Pons (tissue), 1 donor: ENCODE results near the gene GSTO2.
A peak's percentile ranks its signal among the peaks of the same experiment; 100 is the strongest.

ENCODE experiments used
- DNase-seq: peaks from one replicate; pipeline ENCODE4 v3.0.0-alpha.2; 2016; ENCODE audit warnings: low spot score

GSTO2 gene

DNA sequence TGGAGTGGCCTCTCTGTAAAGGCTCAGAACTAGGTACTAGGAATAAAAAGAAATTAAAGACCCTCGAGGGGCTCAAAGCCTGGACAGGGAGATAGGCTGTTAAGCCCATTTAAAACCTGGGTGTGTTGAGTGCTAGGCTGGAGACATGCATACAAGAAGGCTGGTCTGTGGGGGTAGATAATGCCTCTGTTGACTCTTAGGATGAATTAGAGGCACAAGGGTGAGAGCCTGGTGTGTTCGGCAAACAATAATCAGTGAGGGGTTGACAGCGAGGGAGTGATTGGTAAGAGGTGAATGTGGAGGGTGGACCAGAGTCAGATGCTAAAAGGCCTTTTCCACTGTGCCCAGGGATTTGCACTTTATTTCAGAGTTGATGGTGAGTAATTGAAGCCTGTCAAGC lies 12.7 kb downstream of the GSTO2 start:
- DNase-seq = no peak

DNA sequence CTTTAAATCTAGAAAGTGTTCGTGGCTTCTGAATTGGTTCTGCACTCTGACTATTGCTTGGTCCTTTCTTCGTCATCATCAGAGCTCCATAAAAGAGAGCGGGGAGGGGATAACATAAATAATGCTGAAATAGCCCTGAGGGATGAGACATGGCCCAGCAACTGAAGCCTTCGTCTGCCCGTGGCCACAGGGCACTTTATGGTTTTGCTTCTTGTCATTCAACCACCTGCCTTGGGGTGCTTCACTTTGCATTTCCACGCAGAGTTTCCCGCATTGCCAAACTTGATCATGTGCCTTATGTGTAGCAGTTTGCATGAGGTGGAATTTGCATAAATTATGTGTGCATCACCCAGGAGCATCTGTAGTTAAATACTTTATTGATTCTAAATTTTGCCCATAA lies 15.9 kb downstream of the GSTO2 start:
- DNase-seq = no peak

DNA sequence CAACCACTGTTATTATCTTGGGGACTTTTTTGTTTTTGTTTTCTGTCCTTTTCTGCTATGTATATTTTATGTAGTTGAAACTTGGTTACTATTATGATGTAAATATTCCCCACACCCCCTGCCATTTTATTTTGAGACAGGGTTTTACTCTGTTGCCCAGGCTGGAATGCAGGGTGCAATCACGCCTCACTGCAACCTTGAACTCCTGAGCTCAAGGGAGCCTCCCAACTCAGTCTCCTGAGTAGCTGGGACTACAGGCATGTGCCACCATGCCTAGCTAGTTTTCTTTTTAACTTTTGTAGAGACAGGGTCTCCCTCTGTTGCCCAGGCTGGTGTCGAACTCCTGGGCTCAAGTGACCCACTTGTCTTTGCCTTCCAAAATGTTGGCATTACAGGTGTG lies 18.0 kb downstream of the GSTO2 start:
- no peak for DNase-seq

DNA sequence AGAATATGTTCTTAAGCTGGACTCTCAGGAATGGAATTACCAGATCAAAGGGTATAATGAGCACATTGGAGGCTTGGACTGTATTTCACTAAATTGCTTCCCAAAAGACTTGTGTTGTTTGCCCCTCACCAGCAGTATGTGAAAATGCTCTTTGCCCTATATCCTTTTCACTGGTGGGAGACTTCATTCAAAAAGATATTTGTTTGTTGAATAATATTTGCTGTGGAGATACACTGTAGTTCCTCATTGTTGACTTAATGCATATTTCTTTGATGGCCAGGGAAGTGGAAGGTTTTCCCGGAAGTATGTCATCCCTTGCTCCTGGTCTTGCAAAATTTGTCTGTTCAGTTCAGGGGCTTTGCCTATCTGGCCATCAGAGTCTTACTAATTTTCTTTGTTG lies 19.4 kb downstream of the GSTO2 start:
- DNase-seq = no peak

DNA sequence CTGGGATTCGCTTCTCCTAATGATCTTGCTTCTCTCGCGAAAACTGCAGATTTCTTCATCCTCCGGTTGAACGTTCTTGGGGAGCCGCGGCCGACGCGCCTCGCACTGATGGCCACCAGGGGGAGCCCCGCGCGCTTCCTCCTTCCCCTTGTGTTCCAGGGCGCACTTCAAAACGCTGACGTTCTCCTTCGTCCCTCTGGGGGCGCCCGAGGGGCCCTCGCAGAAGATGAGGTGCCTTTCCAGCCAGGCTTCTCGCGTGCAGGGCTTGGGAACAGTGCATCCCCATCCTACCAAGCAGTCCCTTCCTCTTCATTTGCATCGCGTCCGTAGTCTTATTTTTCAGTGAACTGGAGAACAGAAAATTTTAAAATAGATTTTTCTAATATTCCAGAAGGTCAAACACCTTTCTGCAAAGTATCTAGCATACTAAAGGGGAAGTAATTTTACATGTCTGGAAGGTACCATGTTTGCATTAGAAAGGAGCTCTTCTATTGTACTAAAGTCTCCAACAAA lies 22.5 kb downstream of the GSTO2 start:
- DNase-seq = peak; percentile 89

DNA sequence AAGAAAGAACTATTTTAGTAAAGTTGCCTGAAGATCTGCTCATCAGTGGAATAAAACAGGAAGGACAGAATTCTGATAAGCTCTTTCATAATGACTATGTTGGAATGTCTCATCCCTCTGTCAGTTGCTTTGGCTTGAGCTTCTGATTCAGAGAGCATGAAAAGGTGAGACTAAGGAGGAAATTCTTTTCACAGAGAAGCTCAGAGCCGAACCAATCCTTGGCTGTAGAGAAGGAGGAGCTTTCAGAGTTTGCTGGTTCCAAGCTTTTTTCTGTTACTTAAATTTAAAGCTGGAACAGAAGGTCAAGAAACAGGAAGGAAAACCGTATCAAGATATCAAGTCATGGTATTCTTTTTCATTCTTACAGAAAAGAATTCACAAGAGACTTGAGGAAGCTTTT lies 24.0 kb downstream of the GSTO2 start:
- no peak for DNase-seq

DNA sequence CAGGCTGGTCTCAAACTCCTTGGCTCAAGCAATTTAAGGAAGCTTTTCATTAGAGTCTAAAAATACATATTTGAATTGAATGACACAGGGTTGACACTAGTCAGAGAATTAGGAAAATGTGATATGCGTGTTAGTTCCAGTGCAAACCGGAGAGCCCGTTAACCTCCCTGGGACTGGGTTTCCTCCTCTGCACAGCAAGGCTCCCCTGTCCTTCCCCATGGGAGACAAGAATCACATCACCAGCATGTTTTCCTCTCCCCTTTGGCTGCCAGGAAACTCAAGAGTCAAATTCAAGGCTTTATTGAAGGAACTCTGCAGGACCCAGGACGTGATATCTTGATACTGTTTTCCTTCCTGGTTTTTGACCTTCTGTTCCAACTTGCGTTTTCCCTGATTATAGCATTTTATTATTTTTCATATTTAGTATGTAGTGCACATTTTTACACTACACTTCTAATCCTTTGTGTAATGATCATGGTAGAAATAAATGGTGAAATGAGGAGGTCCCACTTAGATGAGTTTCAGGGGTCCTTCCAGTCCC lies 24.9 kb downstream of the GSTO2 start:
- DNase-seq = no peak

DNA sequence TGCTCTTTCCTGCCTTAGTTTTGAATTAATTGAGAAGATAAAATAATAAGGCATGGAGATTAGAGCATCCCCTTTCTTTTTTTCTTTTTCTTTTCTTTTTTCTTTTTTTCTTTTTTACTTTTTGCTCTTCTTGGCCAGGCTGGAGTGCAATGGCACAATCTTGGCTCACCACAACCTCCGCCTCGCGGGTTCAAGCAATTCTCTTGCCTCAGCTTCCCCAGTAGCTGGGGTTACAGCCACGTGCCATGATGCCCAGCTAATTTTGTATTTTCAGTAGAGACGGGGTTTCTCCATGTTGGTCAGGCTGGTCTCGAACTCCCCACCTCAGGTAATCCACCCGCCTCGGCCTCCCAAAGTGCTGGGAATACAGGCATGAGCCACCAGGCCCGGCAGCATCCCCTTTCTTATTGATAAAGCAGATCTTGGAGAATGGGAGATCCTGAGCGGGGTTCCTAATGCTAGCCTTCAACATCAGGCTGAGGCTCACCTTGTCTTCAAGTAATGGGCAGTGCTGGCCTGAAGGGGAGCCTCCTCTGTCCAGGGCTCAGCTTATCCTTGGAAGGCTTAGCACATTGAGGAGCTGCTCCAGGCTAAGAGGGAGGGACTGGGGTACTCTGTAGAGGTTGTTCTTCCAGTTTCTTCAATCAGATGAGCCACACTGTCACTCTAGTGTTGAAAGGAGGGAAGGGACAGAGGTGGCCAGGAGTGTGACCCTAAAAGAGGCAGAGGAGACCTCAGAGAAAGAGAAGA lies 27.9 kb downstream of the GSTO2 start:
- no peak for DNase-seq

DNA sequence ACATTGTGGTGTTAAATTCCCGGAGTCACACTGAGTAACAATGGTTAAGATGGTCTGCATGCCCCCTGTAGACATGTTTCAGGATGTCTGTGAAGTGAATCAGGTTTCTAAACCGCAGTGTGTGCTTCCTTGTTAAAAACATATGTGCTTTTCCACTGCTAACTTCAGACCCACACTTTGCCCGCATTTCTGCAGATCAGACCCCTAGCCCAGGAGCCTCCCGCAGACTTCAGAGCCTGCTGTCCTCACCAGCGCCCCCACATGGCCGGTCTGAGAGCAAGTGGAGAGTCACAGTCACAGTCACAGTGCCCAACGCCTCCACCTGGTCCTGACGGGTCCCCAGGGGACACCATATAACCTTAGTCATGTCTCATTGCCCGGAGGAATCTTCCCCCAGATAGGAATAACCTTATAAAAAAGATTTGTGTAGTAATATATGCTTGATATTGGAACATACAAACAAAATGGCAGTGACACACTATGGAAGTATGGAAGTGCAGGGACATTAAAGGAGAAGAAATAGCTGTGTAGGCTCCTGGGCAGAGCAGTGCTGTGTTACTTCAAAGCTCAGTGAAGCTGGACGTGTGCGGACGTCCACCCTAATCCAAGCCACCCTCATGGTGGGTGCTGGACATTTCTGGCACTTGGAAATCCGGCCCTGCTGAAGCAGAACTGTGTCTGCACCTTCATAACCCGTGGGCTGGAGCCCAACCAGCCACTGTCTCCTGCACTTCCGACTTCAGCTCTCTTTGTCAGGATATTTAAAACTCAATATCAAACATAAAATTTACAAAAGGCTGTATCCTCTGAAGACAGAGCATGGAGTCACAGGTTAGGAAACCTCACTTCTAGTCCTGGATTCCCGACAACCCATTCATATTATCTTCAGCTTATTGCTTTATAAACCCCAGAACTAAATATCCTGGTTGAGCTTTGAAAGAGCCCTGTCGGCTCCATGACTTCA lies 29.0 kb downstream of the GSTO2 start:
- DNase-seq = no peak

DNA sequence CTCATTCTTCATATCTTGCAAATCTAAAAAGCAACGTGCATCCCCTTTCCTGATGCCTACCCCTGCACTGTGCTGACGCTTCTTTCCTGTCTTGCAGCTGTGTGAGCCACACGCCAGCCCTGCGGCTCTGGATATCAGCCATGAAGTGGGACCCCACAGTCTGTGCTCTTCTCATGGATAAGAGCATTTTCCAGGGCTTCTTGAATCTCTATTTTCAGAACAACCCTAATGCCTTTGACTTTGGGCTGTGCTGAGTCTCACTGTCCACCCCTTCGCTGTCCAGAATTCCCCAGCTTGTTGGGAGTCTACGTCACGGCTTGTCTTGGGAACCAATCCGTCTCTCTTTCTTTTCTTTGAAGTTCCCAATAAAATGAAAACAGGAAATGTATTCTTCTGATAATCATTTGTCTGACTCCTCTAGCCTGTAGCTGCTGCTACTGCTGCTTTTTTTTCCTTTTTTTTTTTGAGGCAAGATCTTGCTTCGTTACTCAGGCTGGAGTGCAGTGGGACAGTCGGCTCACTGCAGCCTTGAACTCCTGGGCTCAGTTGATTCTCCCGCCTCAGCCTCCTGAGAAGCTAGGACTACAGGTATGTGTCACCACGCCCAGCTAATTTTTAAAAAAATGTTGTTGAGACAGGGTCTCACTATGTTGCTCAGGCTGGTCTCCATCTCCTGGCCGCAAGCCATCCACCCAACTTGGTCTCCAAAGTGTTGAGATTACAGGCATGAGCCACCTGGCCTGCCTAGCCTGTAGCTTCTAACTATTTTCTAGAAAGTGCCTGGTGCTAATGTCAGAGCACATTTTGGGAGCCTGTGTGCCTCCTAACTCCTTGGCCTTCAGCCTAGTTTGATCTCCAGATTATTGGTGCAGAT lies 30.3 kb downstream of the GSTO2 start:
- DNase-seq = no peak

DNA sequence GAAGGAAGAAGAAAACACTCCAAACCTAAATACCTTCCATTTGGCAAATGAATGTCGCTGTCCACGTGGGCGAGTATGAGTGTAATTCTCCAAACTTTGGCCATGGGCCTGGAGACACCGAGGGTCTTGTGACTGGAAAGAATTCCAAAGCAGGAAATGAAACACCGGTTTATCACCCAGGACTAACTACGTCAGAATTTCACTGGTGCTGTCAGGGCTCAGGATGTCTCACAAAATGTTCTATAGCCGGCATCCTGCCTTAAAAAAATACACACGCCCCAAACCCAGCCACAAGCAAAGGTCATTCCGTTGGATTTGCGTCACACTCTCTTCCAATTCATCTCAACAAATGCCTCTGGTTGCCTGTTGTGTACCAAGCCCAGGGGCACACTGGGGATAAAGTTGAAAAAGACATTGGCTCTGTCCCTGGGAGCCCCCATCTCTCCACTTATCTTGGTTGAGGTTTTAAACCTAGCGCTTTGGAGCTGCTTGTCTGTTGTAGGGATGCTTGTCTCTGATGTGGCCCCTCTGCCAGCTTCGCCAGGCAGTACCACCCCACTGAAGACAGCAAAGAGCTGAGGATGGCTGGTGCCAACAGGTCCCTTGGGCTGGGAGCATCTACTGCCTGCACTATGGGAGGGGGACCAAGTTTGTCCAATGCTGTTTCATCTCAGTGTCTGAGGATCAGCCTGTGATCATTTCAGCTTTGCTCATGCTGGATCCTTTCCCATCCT lies 31.2 kb downstream of the GSTO2 start:
- DNase-seq = no peak

DNA sequence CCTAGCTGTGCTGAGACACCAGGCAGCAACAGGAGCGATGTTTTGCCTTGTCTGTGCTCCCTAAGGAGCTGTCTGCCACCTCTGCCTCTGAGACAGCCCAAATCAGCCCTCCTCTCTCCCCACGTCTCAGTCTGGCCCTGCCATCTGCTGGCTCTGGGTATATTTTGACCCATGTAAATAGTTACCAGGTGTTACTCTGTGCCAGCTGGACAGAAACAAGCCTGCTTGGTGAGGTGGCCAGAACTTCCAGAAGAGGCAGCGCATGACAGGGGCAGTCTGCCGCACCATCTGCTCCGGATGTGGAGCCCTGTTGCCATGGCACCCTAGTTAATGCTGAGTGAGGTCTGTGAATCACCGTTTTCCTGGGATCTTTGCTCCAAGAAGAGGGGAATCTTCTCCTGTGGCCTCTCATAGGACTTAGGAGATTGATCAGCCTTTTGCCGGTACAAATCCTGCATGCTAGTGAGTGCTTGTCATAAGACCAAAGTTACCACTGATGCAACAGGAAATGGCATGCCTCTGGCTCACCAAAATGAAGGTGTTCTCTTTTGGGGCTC lies 31.8 kb downstream of the GSTO2 start:
- peak; percentile 28 for DNase-seq

DNA sequence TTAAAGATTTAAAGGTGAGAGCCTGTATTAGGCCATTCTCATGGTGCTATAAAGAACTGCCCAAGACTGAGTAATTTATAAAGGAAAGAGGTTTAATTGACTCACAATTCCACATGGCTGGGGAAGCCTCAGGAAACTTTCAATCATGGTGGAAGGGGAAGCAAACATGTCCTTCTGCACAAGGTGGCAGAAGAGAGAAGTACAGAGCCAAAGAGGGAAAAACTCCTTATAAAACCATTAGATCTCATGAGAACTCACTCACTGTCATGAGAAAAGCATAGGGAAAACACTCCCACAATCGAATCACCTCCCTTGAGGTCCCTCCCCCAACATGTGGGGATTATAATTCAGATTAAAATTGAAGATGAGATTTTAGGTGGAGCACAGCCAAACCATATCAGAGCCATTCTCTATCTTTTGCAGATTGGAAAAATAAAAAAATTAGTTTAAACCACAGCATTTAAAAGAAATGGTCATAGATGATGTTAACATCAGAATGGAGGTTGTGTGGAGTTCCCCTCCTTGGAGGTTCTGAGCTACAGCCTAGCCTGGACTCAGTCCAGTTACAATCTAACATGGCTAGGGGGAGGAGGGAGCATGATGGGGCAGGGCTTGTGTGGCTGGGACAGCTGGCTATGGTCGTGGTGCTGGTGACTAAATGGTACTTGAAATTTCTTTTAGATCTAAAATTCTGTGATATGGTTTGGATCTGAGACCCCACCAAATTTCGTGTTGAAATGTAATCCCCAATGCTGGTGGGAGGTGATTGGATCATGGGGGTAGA lies 33.1 kb downstream of the GSTO2 start:
- no peak for DNase-seq

DNA sequence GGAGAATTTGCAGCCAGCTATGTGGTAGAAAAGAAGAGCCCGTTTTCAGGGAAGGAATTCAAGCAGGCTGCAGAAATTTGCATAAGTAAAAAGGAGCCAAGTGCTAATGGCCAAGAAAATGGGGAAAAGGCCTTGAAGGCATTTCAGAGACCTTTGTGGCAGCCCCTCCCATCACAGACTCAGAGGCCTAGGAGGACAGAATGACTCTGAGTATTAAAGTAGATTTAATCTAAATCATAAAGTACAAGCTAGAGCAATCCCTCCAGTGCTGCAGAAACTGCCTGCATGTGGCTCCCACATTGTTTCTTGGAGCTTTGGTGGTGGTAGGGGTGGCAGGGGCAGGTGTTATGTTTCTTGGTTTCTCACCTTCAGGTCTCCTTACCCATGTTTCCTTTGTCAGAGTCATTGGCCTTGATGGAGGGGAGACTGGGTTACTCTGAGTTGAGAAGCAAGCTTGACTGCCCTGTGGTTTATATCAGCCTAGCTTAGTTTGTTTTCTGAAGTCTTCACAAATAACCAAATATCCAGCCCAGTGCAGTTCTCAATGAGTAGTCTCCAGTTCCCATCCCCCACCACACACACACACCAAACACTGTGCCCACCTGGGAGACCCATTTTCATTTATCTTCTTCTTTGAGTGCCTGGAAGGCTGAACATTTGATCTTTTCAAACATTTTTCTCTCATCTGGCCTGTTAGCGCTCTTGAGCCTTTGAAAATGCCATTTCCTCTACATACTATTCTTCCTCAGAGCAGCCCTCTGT lies 34.8 kb downstream of the GSTO2 start:
- no peak for DNase-seq

DNA sequence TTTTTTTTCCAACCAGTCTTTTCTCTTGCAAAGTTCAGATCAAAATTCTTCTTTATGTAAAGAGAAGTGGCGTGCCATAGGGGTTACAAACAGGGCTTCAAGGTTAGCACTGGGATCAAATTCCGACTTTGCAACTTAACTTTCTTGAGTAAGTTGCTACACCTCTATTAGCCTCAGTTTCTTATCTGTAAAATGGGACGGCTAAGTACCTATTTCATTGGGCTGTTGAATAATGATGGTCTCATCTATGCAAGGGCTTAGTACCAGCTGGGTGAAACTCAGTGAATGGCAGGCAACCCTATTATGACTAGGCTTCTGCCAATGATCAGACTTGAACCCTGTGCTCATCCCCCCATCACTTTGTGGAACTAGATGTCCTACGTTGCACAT lies 35.4 kb downstream of the GSTO2 start:
- DNase-seq = no peak

DNA sequence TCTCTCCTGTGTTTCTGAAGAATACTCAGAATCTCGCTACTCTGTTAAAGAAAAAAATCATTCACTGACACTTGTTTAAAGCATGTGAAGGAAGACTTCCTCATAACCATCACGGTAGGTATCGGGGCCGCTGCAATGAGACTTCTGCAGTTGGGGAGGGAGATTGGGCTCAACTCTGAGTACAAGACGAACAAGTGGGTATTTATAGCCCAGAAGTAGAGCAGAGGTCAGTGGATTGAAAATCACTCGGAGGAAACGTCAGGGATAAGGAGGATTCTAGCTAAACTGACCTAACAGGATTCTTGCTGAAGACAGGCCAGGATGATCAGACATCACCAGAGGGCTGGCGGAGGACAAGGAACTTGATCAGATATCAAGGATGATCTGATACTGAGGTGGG lies 35.9 kb downstream of the GSTO2 start:
- no peak for DNase-seq

DNA sequence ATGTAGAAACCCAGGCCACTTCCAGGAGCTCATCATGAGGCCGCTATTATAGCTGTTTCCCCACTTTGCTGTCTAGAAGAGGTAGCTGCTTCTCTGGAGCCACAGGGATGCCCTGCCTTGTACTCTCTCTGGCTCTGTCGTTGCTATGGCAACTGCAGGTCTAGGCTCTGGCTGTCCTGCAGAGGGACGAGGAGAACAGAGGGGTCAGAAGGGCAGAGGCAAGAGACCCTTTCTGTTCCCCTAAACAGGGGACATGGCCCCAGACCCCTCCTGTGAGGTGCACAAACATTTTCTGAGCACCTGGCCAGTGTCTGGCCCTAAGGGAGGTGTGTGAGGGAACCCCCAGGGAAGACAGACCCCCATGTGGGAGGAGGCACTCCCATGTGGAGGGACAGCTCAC lies 37.9 kb downstream of the GSTO2 start:
- DNase-seq = no peak

DNA sequence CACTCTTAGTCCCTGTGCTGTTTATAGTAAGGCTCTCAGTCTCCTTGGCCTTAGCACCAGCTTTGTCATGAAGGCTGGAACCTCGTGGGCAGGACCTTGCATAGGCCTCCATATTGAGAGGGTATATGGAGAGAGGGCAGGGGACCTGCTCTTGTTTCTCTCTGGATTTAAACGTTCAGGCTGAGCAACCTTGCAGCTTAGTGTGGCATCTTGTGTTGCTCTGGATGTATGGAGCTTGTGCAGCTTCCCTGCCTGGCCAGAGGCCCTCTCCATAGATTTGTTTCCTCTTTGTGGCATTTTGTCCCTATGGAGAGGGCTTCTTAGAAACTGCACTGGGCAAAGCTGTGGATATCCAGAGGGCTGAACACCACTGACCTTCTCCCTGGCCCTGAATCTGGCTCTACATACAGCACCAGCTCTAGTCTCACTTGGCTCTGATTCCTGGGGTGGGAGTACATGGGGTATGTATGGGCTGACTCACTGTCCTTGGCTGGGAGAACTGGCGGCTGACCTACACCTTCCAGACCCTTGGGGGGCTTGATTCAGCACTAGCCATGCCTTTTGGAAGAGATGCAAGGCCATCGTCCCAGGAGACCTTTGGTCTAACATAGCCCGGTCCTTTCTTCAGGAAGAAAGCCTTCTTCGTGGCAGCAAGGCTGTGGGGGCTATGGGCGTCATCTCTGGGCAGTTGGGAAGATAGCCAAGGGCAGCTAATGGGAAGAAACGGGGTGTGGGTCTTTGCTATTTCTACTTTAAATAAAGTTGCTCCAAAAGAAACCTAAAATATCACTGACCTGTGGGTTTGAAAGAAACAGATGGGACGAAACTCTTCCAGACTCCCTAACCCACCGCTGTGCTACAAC lies 38.8 kb downstream of the GSTO2 start:
- DNase-seq = no peak
